T-helper 17 cell (primary cell): Measurements from ENCODE around the gene ECI2. TPM values are rescaled to one million over a fixed set of nuclear protein-coding genes. Genes with fewer than 3 reads are reported as not detected.

Source experiments
- ATAC-seq: fragments of 150-1000 bp; cut with Tn5 transposase; 2 replicates; pipeline ENCODE4 v1.10.0; 2021; ENCODE audit warnings: mild to moderate bottlenecking, moderate library complexity
- DNase-seq, 3 donors: peaks; one replicate each; pipeline versions ENCODE4 v3.0.0 to v3.0.0-alpha.2; 2020 to 2021
- H3K9me3 ChIP-seq: one replicate; pipeline ENCODE4 v1.7.0; 2013; ENCODE audit warnings: low read length, mild to moderate bottlenecking; ENCODE audit not compliant: control insufficient read depth, poor library complexity, severe bottlenecking
- H3K27ac Mint-ChIP-seq: one replicate; pipeline ENCODE4 v1.8.0; 2022; ENCODE audit warnings: mild to moderate bottlenecking, moderate library complexity, mixed read lengths
- H3K27me3 Mint-ChIP-seq: one replicate; pipeline ENCODE4 v1.8.0; 2022; ENCODE audit warnings: mixed read lengths
- H3K36me3 Mint-ChIP-seq: one replicate; pipeline ENCODE4 v1.8.0; 2022; ENCODE audit warnings: low read depth, mixed read lengths
- H3K4me1 Mint-ChIP-seq: one replicate; pipeline ENCODE4 v1.8.0; 2022; ENCODE audit warnings: mild to moderate bottlenecking, mixed read lengths
- H3K4me3 Mint-ChIP-seq: one replicate; pipeline ENCODE4 v1.8.0; 2022; ENCODE audit warnings: mild to moderate bottlenecking, moderate library complexity, mixed read lengths
- total RNA-seq, 4 donors: library from RNA in 2 of 4; stranded (reverse) in 2 of 4; gene quantifications; one replicate each; pipeline ENCODE4 v1.2.3 and lab custom pipeline; 2022 to 2026

Gene ECI2
- total RNA-seq, 2 donors from 2014 or later = 18.7 to 21.6 TPM

DNA sequence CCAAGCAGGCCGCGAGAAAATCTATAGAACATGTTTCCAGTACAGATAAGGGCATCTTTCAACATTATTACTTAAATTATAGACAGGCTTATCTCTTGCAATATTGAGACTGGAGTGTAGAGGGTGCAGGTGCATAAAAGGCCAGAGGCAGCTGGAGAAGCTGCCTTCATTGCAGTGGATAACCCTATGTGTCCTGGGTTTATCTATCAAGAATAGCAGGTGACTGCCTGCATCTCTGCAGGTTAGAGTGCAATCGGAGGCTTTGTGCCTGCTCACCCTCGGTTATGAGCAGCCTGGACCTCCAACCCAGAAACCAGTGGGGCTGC, 28.7 kb upstream of the ECI2 start:
- H3K9me3 ChIP-seq = no peaks in the 10 kb centered on the region
- ATAC-seq = no peak
- no peak overlapping the region for H3K27ac Mint-ChIP-seq
- H3K27me3 Mint-ChIP-seq = peaks cover 32% of the 10 kb centered on the region
- H3K36me3 Mint-ChIP-seq = peaks cover 3% of the 10 kb centered on the region
- no peak overlapping the region for H3K4me3 Mint-ChIP-seq
- no peaks in the 10 kb centered on the region for H3K4me1 Mint-ChIP-seq
- DNase-seq = no peak

DNA sequence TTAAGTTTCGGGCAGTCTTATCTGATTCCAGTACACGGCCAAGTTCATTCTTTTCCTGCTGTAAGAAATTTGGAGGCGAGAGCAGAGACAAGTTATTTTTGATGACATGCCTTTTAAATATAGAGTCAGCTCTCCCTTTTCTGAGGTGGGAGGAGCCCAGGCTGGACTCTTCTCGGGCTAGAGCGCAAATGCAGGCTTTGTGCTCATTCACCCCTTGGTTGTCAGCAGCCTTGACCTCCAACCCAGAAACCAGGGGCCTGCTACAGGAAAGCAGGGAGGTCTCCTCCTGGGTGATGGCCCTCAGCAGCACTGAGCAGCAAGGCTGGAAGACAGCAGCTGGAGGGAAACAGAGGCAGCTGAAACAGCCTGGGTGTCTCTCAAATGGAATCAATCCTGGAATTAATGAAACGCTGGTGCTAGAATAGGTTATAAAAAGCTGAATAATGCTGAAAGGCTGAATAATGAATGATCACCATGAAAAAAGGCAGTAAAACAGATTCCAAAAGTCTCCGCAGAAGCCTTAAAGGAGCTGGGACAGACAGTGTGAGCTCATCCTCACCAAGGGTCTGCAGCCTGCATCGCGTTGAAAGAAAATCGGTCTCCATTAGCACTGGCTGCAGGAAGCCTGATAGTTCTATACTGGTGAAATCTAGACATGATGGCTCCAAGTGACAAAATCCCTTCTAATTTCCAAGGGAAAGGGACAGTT, 28.2 kb upstream of the ECI2 start:
- Mint-ChIP-seq H3K4me1 (no peaks in the 10 kb centered on the region), H3K36me3 (peaks cover 3% of the 10 kb centered on the region), H3K27me3 (peaks cover 34% of the 10 kb centered on the region), H3K27ac (no peak overlapping the region), H3K4me3 (no peak overlapping the region)
- no peaks in the 10 kb centered on the region for H3K9me3 ChIP-seq
- ATAC-seq (no peak), DNase-seq (no peak)

DNA sequence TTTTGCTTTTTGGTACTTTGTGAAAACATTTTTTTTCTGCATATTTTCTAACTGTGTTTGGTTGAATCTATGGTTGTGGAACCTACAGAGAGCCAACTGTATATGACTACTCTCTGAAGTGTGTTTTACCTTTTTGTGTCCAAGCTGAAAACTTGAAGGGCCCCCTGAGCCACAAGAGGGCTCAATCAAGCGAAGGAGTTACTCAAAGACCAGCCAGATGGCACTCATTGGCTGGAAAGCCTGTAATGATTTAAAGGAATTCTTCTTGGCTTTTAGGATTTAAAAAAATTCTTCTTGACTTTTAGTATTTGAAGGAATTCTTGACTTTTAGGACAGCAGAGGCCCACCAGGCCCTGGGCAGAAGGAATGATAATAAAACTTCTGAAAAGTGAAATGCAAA, 27.0 kb upstream of the ECI2 start:
- ATAC-seq (no peak), DNase-seq (no peak)
- Mint-ChIP-seq H3K27me3 (peaks cover 35% of the 10 kb centered on the region), H3K36me3 (peaks cover 3% of the 10 kb centered on the region), H3K27ac (no peak overlapping the region), H3K4me3 (no peak overlapping the region), H3K4me1 (no peaks in the 10 kb centered on the region)
- H3K9me3 ChIP-seq = no peaks in the 10 kb centered on the region

DNA sequence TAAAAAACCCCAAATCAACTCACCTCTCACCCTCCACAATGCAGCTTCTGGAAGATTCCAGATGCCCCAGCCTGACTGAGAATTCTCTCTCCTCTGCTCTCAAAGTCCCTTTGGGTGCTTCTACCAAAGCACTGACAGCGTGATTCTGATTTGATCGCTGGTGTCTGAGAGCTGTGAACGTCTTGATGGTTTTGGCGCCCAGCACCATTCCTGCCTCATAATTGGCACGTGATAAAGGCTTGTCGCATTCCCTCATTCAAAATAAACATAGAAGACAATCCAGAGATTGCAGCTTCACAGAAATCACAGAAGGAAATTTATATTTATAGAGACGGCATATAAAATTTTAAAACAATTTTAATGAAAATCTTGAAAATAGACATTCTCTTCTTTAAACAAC, 24.1 kb upstream of the ECI2 start:
- Mint-ChIP-seq H3K4me1 (peaks cover 3% of the 10 kb centered on the region), H3K27me3 (peaks cover 46% of the 10 kb centered on the region), H3K4me3 (no peak overlapping the region), H3K27ac (no peak overlapping the region), H3K36me3 (peaks cover 3% of the 10 kb centered on the region)
- DNase-seq (no peak), ATAC-seq (no peak)
- no peaks in the 10 kb centered on the region for H3K9me3 ChIP-seq

DNA sequence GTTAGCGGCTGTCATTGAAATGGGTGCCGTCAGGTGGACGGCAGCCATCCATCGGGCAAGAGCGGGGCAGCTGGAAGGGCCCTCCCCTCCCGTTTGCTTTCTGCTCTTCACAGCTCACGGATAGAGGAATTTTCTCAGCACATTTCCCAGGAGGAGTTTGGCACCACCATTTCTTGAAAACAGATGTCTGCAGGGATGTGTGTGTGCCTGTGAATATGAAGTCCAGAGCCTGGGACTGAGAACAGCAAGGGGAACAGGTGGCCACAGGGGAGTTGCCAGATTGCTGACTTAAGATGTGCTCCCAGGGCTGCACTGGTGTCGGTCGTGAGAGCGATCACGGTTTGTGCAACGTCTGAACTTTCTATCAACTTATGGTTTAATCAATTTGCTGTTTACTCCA, 22.1 kb upstream of the ECI2 start:
- Mint-ChIP-seq H3K36me3 (peaks cover 3% of the 10 kb centered on the region), H3K4me1 (peaks cover 3% of the 10 kb centered on the region), H3K27me3 (peaks cover 46% of the 10 kb centered on the region), H3K4me3 (no peak overlapping the region), H3K27ac (no peak overlapping the region)
- no peak for DNase-seq
- ATAC-seq = no peak
- no peaks in the 10 kb centered on the region for H3K9me3 ChIP-seq

DNA sequence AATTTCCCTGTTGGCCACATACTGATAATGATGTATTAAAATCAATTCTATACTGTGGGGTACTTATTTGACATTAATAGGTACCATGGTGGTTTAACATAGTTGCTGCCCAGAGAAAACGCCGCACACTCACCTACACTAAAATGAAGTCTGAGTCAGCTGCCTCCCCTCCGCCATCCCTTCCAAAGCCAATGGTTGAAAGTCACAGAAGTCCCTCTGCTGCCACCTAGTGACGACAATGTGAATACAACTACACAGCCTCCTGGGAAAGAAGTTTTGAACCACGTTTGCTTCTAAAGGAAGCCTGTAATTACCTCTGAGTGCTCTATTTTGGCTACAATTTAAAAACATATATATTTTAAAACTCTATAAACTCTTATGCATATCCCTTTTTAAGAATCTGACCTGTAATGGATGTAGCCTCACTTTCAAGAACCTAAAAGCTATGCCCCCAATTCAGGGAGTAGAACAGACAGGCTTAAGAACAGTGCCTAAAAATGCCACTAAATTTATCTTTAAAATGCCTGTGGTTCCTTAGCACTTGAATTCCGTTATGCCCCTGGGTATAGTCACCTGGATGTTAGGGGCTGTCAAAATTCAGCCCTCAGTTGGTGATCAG, 20.6 kb upstream of the ECI2 start:
- Mint-ChIP-seq H3K27me3 (peaks cover 41% of the 10 kb centered on the region), H3K4me3 (no peak overlapping the region), H3K4me1 (peaks cover 5% of the 10 kb centered on the region), H3K36me3 (peaks cover 5% of the 10 kb centered on the region), H3K27ac (no peak overlapping the region)
- ATAC-seq = peak; percentile 94
- DNase-seq = peak; percentile 45 to 71 (median 53)
- no peaks in the 10 kb centered on the region for H3K9me3 ChIP-seq

DNA sequence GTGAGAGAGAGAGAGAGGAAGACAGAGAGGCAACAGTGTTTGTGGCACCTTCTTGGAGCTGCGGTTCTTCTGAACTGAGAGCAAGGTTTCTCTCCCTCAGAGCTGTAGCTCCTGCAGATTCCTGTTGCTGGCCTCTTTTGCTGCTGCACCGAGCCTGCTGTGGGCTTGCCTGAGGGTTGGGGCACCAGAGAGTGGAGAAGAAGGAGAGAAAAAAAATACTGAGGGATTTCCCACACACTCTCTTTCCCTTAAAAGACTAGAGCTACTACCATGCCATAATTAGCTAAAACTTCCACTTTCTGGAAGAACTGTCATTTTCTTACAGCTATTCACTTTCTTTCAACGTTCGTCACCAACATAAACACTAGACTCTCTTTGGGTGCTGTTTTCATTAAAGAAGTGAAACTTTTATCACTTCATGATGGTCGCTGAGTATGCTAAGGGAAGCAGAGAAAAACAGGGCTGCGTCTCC, 18.2 kb upstream of the ECI2 start:
- H3K36me3 Mint-ChIP-seq = peaks cover 2% of the 10 kb centered on the region
- peaks cover 8% of the 10 kb centered on the region for H3K4me1 Mint-ChIP-seq
- DNase-seq = no peak
- peak overlapping the region; percentile 19 for H3K27ac Mint-ChIP-seq
- no peaks in the 10 kb centered on the region for H3K9me3 ChIP-seq
- H3K27me3 Mint-ChIP-seq = peaks cover 37% of the 10 kb centered on the region
- ATAC-seq = no peak
- no peak overlapping the region for H3K4me3 Mint-ChIP-seq

DNA sequence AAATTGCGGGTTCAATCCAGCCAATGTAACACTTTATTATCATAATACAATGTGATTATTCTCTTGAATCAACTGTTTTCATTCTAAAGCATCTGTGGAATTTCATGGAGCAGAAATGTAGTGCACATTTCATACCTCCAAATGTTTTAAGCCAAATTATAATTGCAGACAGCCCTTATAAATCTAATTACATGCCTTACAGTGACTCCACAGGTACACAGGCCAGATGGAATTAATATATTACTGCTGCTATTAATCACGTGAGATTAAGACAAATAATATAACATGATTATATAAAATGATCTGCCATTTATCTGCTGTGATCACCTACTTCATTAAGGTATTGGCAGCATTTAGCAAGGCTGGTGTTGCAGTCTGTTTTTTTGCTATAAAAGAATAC, 9.7 kb upstream of the ECI2 start:
- DNase-seq (no peak), ATAC-seq (no peak)
- Mint-ChIP-seq H3K27ac (no peak overlapping the region), H3K4me1 (peaks cover 3% of the 10 kb centered on the region), H3K36me3 (no peaks in the 10 kb centered on the region), H3K4me3 (no peak overlapping the region), H3K27me3 (peaks cover 10% of the 10 kb centered on the region)
- H3K9me3 ChIP-seq = no peaks in the 10 kb centered on the region

DNA sequence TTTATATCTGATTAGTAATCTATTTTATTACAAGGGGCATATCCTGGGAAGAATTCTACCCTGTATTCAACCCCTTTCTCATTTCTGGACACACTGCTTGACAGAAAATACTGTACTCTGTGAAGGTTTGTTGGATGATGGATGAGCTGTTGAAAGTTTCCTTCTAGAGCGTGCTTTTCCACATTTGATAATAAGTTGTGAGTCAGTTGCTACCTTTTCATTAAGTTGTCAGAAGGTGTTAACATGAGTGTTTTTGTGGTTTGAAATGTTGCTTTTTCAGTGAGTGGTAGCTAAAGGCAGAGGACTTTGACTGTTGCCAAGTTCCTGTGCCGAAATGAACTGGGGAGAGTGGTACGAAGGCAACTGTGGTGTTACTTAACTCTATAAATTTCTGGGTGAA, 3.9 kb upstream of the ECI2 start:
- H3K27me3 Mint-ChIP-seq = no peaks in the 10 kb centered on the region

DNA sequence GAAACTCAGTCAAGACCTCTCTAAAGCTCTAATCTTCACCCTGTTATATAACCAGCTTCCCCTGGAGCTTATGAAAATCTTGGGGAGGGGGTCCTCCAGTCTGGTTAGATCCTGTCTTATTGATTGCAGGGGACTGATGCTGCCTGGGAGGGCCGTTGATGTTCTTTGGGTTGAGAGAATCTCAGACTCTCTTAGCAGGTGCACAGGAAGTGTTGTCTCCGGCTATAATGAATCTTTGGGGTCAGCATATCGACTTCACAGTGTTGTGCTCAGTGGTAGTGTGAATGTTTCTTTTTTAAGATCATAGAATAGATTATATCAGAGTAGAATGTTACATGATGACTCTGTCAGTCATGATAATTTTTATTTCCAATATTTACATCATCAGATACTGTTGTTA, 2.8 kb upstream of the ECI2 start:
- H3K4me3 Mint-ChIP-seq = no peak overlapping the region
- no peak for DNase-seq
- no peak overlapping the region for H3K27ac Mint-ChIP-seq

More for the DNA sequence above, 3.9 kb upstream of the ECI2 start:
- DNase-seq = no peak
- H3K4me1 Mint-ChIP-seq = peaks cover 10% of the 10 kb centered on the region
- no peaks in the 10 kb centered on the region for H3K36me3 Mint-ChIP-seq
- no peaks in the 10 kb centered on the region for H3K9me3 ChIP-seq
- ATAC-seq = no peak
- H3K27ac Mint-ChIP-seq = no peak overlapping the region
- H3K4me3 Mint-ChIP-seq = no peak overlapping the region

DNA sequence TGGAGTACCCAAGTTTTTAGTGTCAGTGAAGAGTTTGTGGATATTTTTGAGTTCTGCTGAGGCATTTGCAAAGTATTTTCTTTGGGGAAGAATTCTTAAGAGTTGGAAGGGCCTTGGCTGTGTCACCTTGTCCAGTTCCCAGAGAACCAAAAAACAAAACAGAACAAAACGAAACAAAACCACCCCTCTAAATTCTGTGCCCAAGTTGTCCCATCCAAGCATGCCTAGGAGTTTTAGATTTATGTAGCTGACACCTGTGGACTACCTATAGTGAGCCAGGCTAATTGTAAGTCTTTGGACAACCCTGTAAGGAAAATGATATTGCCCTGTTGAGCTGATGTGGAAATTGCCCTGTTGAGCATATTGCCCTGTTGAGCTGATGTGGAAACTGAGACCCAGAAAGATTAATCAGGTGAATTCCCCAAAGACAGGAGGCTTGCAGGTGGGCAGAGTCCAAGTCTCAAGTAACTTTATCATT, 1.0 kb upstream of the ECI2 start:
- Mint-ChIP-seq H3K36me3 (no peaks in the 10 kb centered on the region), H3K4me3 (peak overlapping the region; percentile 83), H3K27me3 (no peaks in the 10 kb centered on the region), H3K4me1 (peaks cover 24% of the 10 kb centered on the region), H3K27ac (peak overlapping the region; percentile 39)
- DNase-seq (no peak), ATAC-seq (no peak)
- H3K9me3 ChIP-seq = no peaks in the 10 kb centered on the region

More for the DNA sequence above, 2.8 kb upstream of the ECI2 start:
- Mint-ChIP-seq H3K4me1 (peaks cover 19% of the 10 kb centered on the region), H3K36me3 (no peaks in the 10 kb centered on the region), H3K27me3 (no peaks in the 10 kb centered on the region)
- no peak for ATAC-seq
- no peaks in the 10 kb centered on the region for H3K9me3 ChIP-seq

DNA sequence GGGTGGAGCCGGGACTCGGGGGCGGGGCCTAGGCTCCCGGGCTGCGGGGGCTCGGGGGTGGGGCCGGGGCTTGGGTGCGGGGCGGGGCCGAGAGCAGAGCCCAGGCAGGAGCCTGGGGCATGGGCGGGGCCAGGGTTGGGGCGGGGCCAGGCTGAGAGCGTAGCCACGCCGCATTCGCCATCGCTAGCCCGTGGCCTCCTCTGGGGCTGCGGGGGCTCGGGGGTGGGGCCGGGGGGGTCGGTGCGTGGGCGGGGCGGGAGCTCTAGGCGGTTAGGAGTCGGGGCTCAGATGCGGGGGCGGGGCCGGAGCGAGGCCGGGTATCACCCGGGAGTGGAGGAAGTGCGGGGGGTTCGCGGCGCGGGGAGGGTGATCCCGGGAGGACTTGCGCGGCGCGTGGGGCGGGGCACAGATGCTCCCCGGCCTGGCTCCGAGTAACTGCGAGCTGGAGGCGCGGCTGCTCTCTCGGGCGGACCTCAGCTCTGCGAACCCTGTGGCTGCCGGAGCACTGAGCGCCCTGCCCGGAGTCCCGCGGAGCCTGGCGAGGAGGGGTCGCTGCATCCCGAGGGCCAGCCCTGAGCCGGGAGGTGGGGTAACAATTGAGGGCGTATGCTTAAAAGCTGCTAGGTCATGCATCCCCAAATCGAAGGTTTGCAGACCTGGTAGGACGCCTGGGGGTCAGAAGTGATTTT, 434 bp upstream of the ECI2 start:
- ATAC-seq (peak; percentile 93), DNase-seq (peak; percentile 78 to 97 (median 94))
- H3K27me3 Mint-ChIP-seq = no peaks in the 10 kb centered on the region
- H3K27ac Mint-ChIP-seq = peak overlapping the region; percentile 39
- peaks cover 24% of the 10 kb centered on the region for H3K4me1 Mint-ChIP-seq
- no peaks in the 10 kb centered on the region for H3K9me3 ChIP-seq
- peak overlapping the region; percentile 83 for H3K4me3 Mint-ChIP-seq
- H3K36me3 Mint-ChIP-seq = no peaks in the 10 kb centered on the region

DNA sequence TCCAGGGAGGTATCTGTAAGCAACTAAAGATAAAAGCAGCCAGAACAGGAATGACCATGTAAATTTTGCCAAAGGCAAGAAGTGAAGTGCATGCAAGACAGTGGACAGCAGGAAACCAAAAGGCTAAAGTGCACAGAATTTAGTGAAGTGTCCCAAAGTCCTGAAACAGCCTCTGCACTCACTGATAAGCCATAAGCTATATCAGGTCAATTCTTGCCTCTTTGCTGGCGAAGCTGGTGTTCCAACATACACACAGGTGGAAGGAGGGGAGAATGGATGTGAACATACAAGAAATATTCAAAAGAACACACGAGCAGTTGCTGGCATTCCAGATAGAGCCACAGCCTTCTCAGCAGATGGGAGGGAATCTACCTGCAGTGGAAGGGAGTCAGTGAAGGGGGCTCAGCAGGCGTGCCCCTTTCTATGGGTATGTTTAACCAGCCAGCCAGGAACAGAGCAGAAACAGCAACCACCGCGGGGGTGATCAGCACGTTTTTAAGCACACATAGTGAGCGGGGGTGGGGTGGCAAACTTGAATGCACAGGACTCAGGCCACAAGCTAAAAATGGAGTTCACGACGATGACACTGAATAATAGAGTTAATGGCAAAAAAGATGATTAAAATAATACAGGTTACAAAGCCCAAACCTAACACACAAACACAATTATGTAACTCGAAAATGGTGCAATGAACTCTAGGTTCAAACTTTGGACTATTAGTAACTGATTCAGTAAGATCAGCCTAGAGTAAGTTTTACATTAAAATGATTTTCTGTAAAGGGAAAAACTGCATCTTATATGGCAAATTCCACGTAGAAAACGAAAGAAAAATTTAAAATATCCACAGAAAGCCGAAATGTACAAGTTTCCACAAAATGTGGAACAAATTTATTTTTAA, 1.2 kb downstream of the ECI2 start:
- peak overlapping the region; percentile 81 for H3K27ac Mint-ChIP-seq
- H3K9me3 ChIP-seq = no peaks in the 10 kb centered on the region
- peak overlapping the region; percentile 96 for H3K4me3 Mint-ChIP-seq
- H3K36me3 Mint-ChIP-seq = no peaks in the 10 kb centered on the region
- H3K27me3 Mint-ChIP-seq = no peaks in the 10 kb centered on the region
- ATAC-seq (no peak), DNase-seq (no peak)
- peaks cover 24% of the 10 kb centered on the region for H3K4me1 Mint-ChIP-seq
